IMR-90 (cell line): ENCODE data around the gene PARD6G. TPM values are rescaled to one million over a fixed set of nuclear protein-coding genes. Genes with fewer than 3 reads are reported as not detected.

Source experiments
- ATAC-seq: fragments of 200-7000 bp; cut with Tn5 transposase; 2 replicates; pipeline ENCODE4 v1.9.1; 2020; ENCODE audit warnings: low read depth, mild to moderate bottlenecking, moderate library complexity
- BruUV-seq: library from RNA; stranded (reverse); fragments of 400-500 nt; replicated peaks from 2 replicates; lab custom pipeline; 2021; lab: Mats Ljungman, UMichigan
- CTCF ChIA-PET: fragments of 300-600 bp; formaldehyde crosslinking; extraction: SDS; loops from one replicate; lab custom pipeline; 2021; ENCODE audit warnings: antibody characterized with exemption; lab: Yijun Ruan, JAX
- POLR2A ChIA-PET: fragments of 300-600 bp; sonication (Branson Sonifier 250); formaldehyde crosslinking; loops from one replicate; lab custom pipeline; 2022; ENCODE audit warnings: antibody characterized with exemption; ENCODE audit not compliant: unreplicated experiment; lab: Charles Lee
- DNase-seq: peaks from one replicate; pipeline ENCODE4 v3.0.0; 2013
- H2AFZ ChIP-seq: replicated peaks from 2 replicates; pipeline ENCODE3; 2013; ENCODE audit warnings: low read length, mild to moderate bottlenecking; ENCODE audit not compliant: poor library complexity
- H2AK5ac ChIP-seq: 2 replicates; pipeline ENCODE4 v1.6.1; 2013; ENCODE audit warnings: low read depth, low read length, inconsistent platforms
- H2AK9ac ChIP-seq: replicated peaks from 2 replicates; pipeline ENCODE3; 2013; ENCODE audit warnings: mild to moderate bottlenecking, low read depth, low read length, moderate library complexity; ENCODE audit not compliant: poor library complexity
- H2BK120ac ChIP-seq: 2 replicates; pipeline ENCODE4 v1.6.1; 2013; ENCODE audit warnings: low read depth, low read length, inconsistent platforms
- H2BK15ac ChIP-seq: 3 replicates; pipeline ENCODE4 v1.6.1; 2013; ENCODE audit warnings: low read depth, low read length, inconsistent platforms
- H2BK20ac ChIP-seq: 2 replicates; pipeline ENCODE4 v1.6.1; 2013; ENCODE audit warnings: low read depth, mild to moderate bottlenecking, inconsistent platforms, low read length, moderate library complexity
- H2BK5ac ChIP-seq: 2 replicates; pipeline ENCODE4 v1.6.1; 2013; ENCODE audit warnings: mild to moderate bottlenecking, low read depth, low read length, inconsistent platforms; ENCODE audit not compliant: poor library complexity, severe bottlenecking
- H3K14ac ChIP-seq: replicated peaks from 2 replicates; pipeline ENCODE4 v1.6.1; 2013; ENCODE audit warnings: low read depth, low read length, inconsistent platforms
- H3K18ac ChIP-seq: 2 replicates; pipeline ENCODE4 v1.6.1; 2013; ENCODE audit warnings: low read depth, low read length, control low read depth
- H3K23ac ChIP-seq: 2 replicates; pipeline ENCODE4 v1.6.1; 2013; ENCODE audit warnings: low read depth, low read length, inconsistent platforms
- H3K27ac ChIP-seq: 2 replicates; pipeline ENCODE4 v1.5.1; 2013; ENCODE audit warnings: mild to moderate bottlenecking, control low read depth, low read length; ENCODE audit not compliant: insufficient read depth
- H3K27me3 ChIP-seq: 2 replicates; pipeline ENCODE4 v1.6.1; 2013; ENCODE audit warnings: low read length; ENCODE audit not compliant: control insufficient read depth, insufficient read depth
- H3K36me3 ChIP-seq: 2 replicates; pipeline ENCODE4 v1.6.1; 2013; ENCODE audit warnings: low read length, mixed read lengths; ENCODE audit not compliant: control insufficient read depth, insufficient read depth
- H3K4ac ChIP-seq: 2 replicates; pipeline ENCODE4 v1.6.1; 2013; ENCODE audit warnings: low read depth, low read length, inconsistent platforms
- H3K4me1 ChIP-seq: 2 replicates; pipeline ENCODE4 v1.6.1; 2013; ENCODE audit warnings: low read length, mixed read lengths; ENCODE audit not compliant: control insufficient read depth, insufficient read depth
- H3K4me2 ChIP-seq: 2 replicates; pipeline ENCODE4 v1.6.1; 2013; ENCODE audit warnings: low read depth, mild to moderate bottlenecking, control low read depth, low read length, moderate library complexity
- H3K4me3 ChIP-seq: 2 replicates; pipeline ENCODE4 v1.5.1; 2013; ENCODE audit warnings: low read depth, mild to moderate bottlenecking, control low read depth, low read length, moderate library complexity; ENCODE audit not compliant: insufficient read depth
- H3K56ac ChIP-seq: 2 replicates; pipeline ENCODE4 v1.6.1; 2013; ENCODE audit warnings: low read length, inconsistent platforms; ENCODE audit not compliant: insufficient read depth; ENCODE audit errors: extremely low read depth
- H3K79me1 ChIP-seq, 2 experiments: 2 replicates each; pipeline ENCODE4 v1.6.1; 2013; ENCODE audit warnings: low read length in 2 of 2, inconsistent platforms in 1 of 2, low read depth in 1 of 2
- H3K9ac ChIP-seq: 2 replicates; pipeline ENCODE4 v1.6.1; 2013; ENCODE audit warnings: low read depth, low read length, control low read depth
- H3K9me1 ChIP-seq: 2 replicates; pipeline ENCODE4 v1.6.1; 2013; ENCODE audit warnings: low read length, inconsistent platforms; ENCODE audit not compliant: insufficient read depth
- H3K9me3 ChIP-seq: 2 replicates; pipeline ENCODE4 v1.6.1; 2013; ENCODE audit warnings: low read length; ENCODE audit not compliant: control insufficient read depth, insufficient read depth
- H4K20me1 ChIP-seq: 2 replicates; pipeline ENCODE4 v1.6.1; 2013; ENCODE audit warnings: low read length, inconsistent platforms; ENCODE audit not compliant: insufficient read depth
- H4K5ac ChIP-seq: 2 replicates; pipeline ENCODE4 v1.6.1; 2013; ENCODE audit warnings: mild to moderate bottlenecking, low read depth, low read length, control low read depth
- H4K8ac ChIP-seq, 2 experiments: 2 replicates each; pipeline ENCODE4 v1.6.1; 2013; ENCODE audit warnings: low read depth in 2 of 2, low read length in 2 of 2, control low read depth in 1 of 2, inconsistent platforms in 1 of 2
- H4K91ac ChIP-seq: 2 replicates; pipeline ENCODE4 v1.6.1; 2013; ENCODE audit warnings: low read depth, low read length, inconsistent platforms; ENCODE audit not compliant: insufficient read depth
- CEBPB ChIP-seq: IDR thresholded peaks from 2 replicates; pipeline ENCODE4 v1.6.1; 2012; ENCODE audit warnings: low read depth, low read length, improper control_type of control experiment
- FOS ChIP-seq: fragments of 150-350 bp; IDR thresholded peaks from 2 replicates; pipeline ENCODE4 v1.6.1; 2016; ENCODE audit warnings: low read depth, low read length
- MAZ ChIP-seq: IDR thresholded peaks from 2 replicates; pipeline ENCODE4 v1.6.1; 2012; ENCODE audit warnings: low read depth, mild to moderate bottlenecking, low read length, improper control_type of control experiment, moderate library complexity, borderline replicate concordance
- POLR2A ChIP-seq: IDR thresholded peaks from 2 replicates; pipeline ENCODE4 v1.6.1; 2012; ENCODE audit warnings: mild to moderate bottlenecking, low read depth, low read length
- WGBS, 2 experiments: methylation state at CpG; one replicate each; pipeline versions ENCODE4 v1.1.5 to v1.1.7; 2013; ENCODE audit warnings: missing lambda C conversion rate in 2 of 2; ENCODE audit not compliant: insufficient read length in 1 of 2; ENCODE audit errors: extremely low coverage in 2 of 2; 5-methylcytosine and 5-hydroxymethylcytosine counted together
- dilution Hi-C: fragments of 300-500 bp; cut with HindIII; formaldehyde crosslinking; loops from one replicate; pipeline ENCODE4 v1.14.3; 2018; ENCODE audit warnings: low sequenced_read_pairs; ENCODE audit not compliant: unreplicated experiment
- in situ Hi-C: fragments of 300-500 bp; cut with MboI; formaldehyde crosslinking; loops from 3 replicates; pipeline ENCODE4 v1.14.3; 2019; ENCODE audit warnings: low sequenced_read_pairs, inconsistent platforms, mixed read lengths
- intact Hi-C: fragments of 100-400 bp; cut with micrococcal nuclease; formaldehyde crosslinking; loops from 2 replicates; pipeline ENCODE4 v1.10.0; 2022
- polyA plus RNA-seq, 3 experiments: library from polyadenylated mRNA; depleted of rRNA; stranded (reverse); fragments of >200 nt; gene quantifications; 2 replicates each; pipeline ENCODE4 v1.2.3, GENCODE V29; 2012; ENCODE audit warnings: low replicate concordance in 1 of 3
- total RNA-seq: library from RNA; depleted of rRNA; stranded (reverse); fragments of >200 nt; gene quantifications from 2 replicates; pipeline ENCODE4 v1.2.3, GENCODE V29; 2012

Gene PARD6G
- total and polyA plus RNA-seq, 2 of the 4 experiments (the other 2 are of a cell fraction), result 2.5 to 4.6 TPM

GRCh38 chr18:80228051-80228848 lies 19.1 kb downstream of the PARD6G start:
- ChIA-PET POLR2A (no interaction called here), CTCF (no interaction called here)
- Histone ChIP-seq H3K9me3 (no peaks in the 10 kb centered on the region), H4K8ac (no peak overlapping the region), H2BK15ac (no peak overlapping the region), H4K5ac (no peak overlapping the region), H2AK9ac (no peak overlapping the region), H2AFZ (no peak overlapping the region), H4K20me1 (peaks cover 7% of the 10 kb centered on the region; the same call in 1 of the 2 replicates), H3K4me1 (no peaks in the 10 kb centered on the region; the same call in 1 of the 2 replicates), H3K4ac (no peak overlapping the region), H3K4me3 (no peak overlapping the region), H3K4me2 (no peak overlapping the region), H3K27me3 (no peaks in the 10 kb centered on the region), H2AK5ac (no peak overlapping the region), H3K23ac (no peak overlapping the region), H4K91ac (no peak overlapping the region), H3K18ac (no peak overlapping the region), H2BK20ac (no peak overlapping the region), H3K36me3 (no peaks in the 10 kb centered on the region), H3K14ac (no peak overlapping the region), H2BK120ac (no peak overlapping the region), H2BK5ac (no peak overlapping the region), H3K27ac (no peak overlapping the region), H3K9ac (no peak overlapping the region), H3K56ac (no peak overlapping the region), H3K9me1 (no peaks in the 10 kb centered on the region; the same call in 1 of the 2 replicates), H3K79me1 (peaks cover 0 to 5% of the 10 kb centered on the region in 2 experiments; a peak in 1 of 4 replicates)
- 96% methylated on average over 9 of the region's 18 CpGs; no CpG with 5 or more reads in 1 of the 2 experiments for WGBS, 2 experiments
- TF ChIP-seq POLR2A, result no peak
- no peak for TF ChIP-seq CEBPB
- no peak for TF ChIP-seq MAZ
- TF ChIP-seq FOS, result no peak
- BruUV-seq, result no TSS peak
- intact Hi-C loops (no loop called here), in situ Hi-C loops (no loop called here), dilution Hi-C loops (no loop called here)
- DNase-seq (no peak), ATAC-seq (no peak)
